Upper lobe of left lung (tissue), 6 donors: ENCODE results near the gene NHS. TPM values are rescaled to one million over a fixed set of nuclear protein-coding genes. Genes with fewer than 3 reads are reported as not detected.

Source experiments
- ATAC-seq, 2 donors: fragments of 200-7000 bp; cut with Tn5 transposase; one replicate each; pipeline ENCODE4 v1.9.1; 2022; ENCODE audit warnings: mild to moderate bottlenecking in 2 of 2, moderate library complexity in 2 of 2; ENCODE audit not compliant: low FRiP score in 2 of 2
- DNase-seq, 2 donors: peaks; one replicate each; pipeline ENCODE4 v3.0.0-alpha.2; 2019 to 2020
- H3K27ac ChIP-seq, 4 donors: fragments of 200-600 bp; sonication (generic); one replicate each; pipeline ENCODE4 v1.5.1; 2016 to 2019
- H3K27me3 ChIP-seq, 4 donors: fragments of 200-600 bp; sonication (generic); one replicate each; pipeline ENCODE4 v1.5.1; 2017 to 2019
- H3K36me3 ChIP-seq, 4 donors: fragments of 200-600 bp; sonication (generic); one replicate each; pipeline ENCODE4 v1.5.1; 2016 to 2019
- H3K4me1 ChIP-seq, 4 donors: fragments of 200-600 bp; sonication (generic); one replicate each; pipeline ENCODE4 v1.5.1; 2018 to 2019
- H3K4me3 ChIP-seq, 4 donors: fragments of 200-600 bp; sonication (generic); one replicate each; pipeline ENCODE4 v1.5.1; 2017 to 2019; ENCODE audit warnings: mild to moderate bottlenecking in 2 of 4, moderate library complexity in 1 of 4
- H3K9me3 ChIP-seq, 4 donors: fragments of 200-600 bp; sonication (generic); one replicate each; pipeline ENCODE4 v1.5.1; 2018 to 2019
- CTCF ChIP-seq, 6 experiments: fragments of 450-650 bp in 4 of 6; fragments of 200-600 bp in 2 of 6; sonication (generic) in 2 of 6; IDR thresholded peaks; one replicate each; pipeline ENCODE4 v1.5.1; 2016 to 2019; ENCODE audit warnings: antibody characterized with exemption in 6 of 6
- EP300 ChIP-seq, 4 donors: sonication (generic); formaldehyde crosslinking; IDR thresholded peaks; one replicate each; pipeline ENCODE4 v1.5.1; 2017; ENCODE audit warnings: antibody characterized with exemption in 4 of 4, control low read depth in 2 of 4
- POLR2A ChIP-seq, 4 donors: fragments of 450-650 bp; IDR thresholded peaks; one replicate each; pipeline ENCODE4 v1.5.1; 2016 to 2017; ENCODE audit warnings: antibody characterized with exemption in 4 of 4, mild to moderate bottlenecking in 2 of 4
- POLR2AphosphoS5 ChIP-seq, 2 donors: sonication (generic); formaldehyde crosslinking; IDR thresholded peaks; one replicate each; pipeline ENCODE4 v1.5.1; 2017; ENCODE audit warnings: antibody characterized with exemption in 2 of 2
- WGBS, 2 donors: methylation state at CpG; one replicate each; pipeline ENCODE4 v1.1.5; 2017 to 2018; 5-methylcytosine and 5-hydroxymethylcytosine counted together
- total RNA-seq, 6 donors: library from RNA; depleted of rRNA in 4 of 6; stranded (reverse); fragments of >200 nt in 4 of 6; gene quantifications; one replicate each; pipeline versions ENCODE4 v1.1.0 to v1.2.1, GENCODE V29; 2016 to 2021
- donor health status: DM: no; HTN: no; CAD: no; lungs with moderate emphysema.
- donor health status: DM: no; HTN: yes; CAD: no; lungs with severe emphysema.

NHS gene
- total RNA-seq, 6 donors from 2014 or later, result 0.46 to 6.3 (median 2.4) TPM

- TF ChIP-seq CTCF (IDR thresholded peaks at IDR 0.05), result no peak
- TF ChIP-seq POLR2AphosphoS5 (IDR thresholded peaks at IDR 0.05), result no peak
- TF ChIP-seq EP300 (IDR thresholded peaks at IDR 0.05), result no peak
- no peak for TF ChIP-seq POLR2A (IDR thresholded peaks at IDR 0.05)
- H3K27me3 ChIP-seq, result no peaks in the 10 kb centered on the region
- H3K4me3 ChIP-seq, result no peak overlapping the region
- no peak overlapping the region for H3K27ac ChIP-seq
- no peak for DNase-seq
- H3K36me3 ChIP-seq, result no peaks in the 10 kb centered on the region
- no peaks in the 10 kb centered on the region for H3K9me3 ChIP-seq
- H3K4me1 ChIP-seq, result no peaks in the 10 kb centered on the region
- ATAC-seq, result no peak
- WGBS, 2 donors, result 61 to 100% methylated on average over 2 to 3 of the region's 3 CpGs
Measured at GRCh38 chrX:17670874-17671273, 295.9 kb downstream of the NHS start.

- Histone ChIP-seq H3K4me1 (no peaks in the 10 kb centered on the region), H3K36me3 (no peaks in the 10 kb centered on the region), H3K9me3 (no peaks in the 10 kb centered on the region), H3K27ac (no peak overlapping the region), H3K4me3 (no peak overlapping the region), H3K27me3 (no peaks in the 10 kb centered on the region)
- no peak for DNase-seq
- 0 to 17% methylated on average over 2 of the region's 2 CpGs for whole genome bisulfite sequencing, 2 donors
- no peak for TF ChIP-seq CTCF (IDR thresholded peaks at IDR 0.05)
- no peak for ATAC-seq
Measured at GRCh38 chrX:17674601-17675000, 299.6 kb downstream of the NHS start.

GRCh38 chrX:17679261-17679660, 304.3 kb downstream of the NHS start:
- Histone ChIP-seq H3K9me3 (no peaks in the 10 kb centered on the region), H3K27me3 (no peaks in the 10 kb centered on the region), H3K4me3 (no peak overlapping the region), H3K36me3 (no peaks in the 10 kb centered on the region), H3K27ac (no peak overlapping the region), H3K4me1 (peaks cover 0 to 5% (median 0%) of the 10 kb centered on the region in 4 donors)
- ATAC-seq (no peak), DNase-seq (no peak)
- no peak for TF ChIP-seq POLR2AphosphoS5 (IDR thresholded peaks at IDR 0.05)
- no peak for TF ChIP-seq POLR2A (IDR thresholded peaks at IDR 0.05)
- TF ChIP-seq EP300 (IDR thresholded peaks at IDR 0.05), result no peak
- TF ChIP-seq CTCF (IDR thresholded peaks at IDR 0.05), result no peak

GRCh38 chrX:17679820-17680219, 304.8 kb downstream of the NHS start:
- WGBS, 2 donors, result 39 to 44% methylated on average over 2 of the region's 2 CpGs
- no peaks in the 10 kb centered on the region for H3K36me3 ChIP-seq
- TF ChIP-seq EP300 (IDR thresholded peaks at IDR 0.05) (no peak), POLR2A (IDR thresholded peaks at IDR 0.05) (no peak), POLR2AphosphoS5 (IDR thresholded peaks at IDR 0.05) (no peak), CTCF (IDR thresholded peaks at IDR 0.05) (no peak)
- ATAC-seq (no peak), DNase-seq (no peak)
- H3K27ac ChIP-seq, result no peak overlapping the region
- H3K9me3 ChIP-seq, result no peaks in the 10 kb centered on the region
- no peaks in the 10 kb centered on the region for H3K27me3 ChIP-seq
- H3K4me1 ChIP-seq, result peaks cover 0 to 5% (median 0%) of the 10 kb centered on the region in 4 donors
- no peak overlapping the region for H3K4me3 ChIP-seq

- Histone ChIP-seq H3K36me3 (no peaks in the 10 kb centered on the region), H3K4me1 (peaks cover 0 to 5% (median 0%) of the 10 kb centered on the region in 4 donors), H3K4me3 (no peak overlapping the region), H3K9me3 (no peaks in the 10 kb centered on the region), H3K27ac (no peak overlapping the region), H3K27me3 (no peaks in the 10 kb centered on the region)
- no peak for ATAC-seq
- TF ChIP-seq POLR2A (IDR thresholded peaks at IDR 0.05) (no peak), POLR2AphosphoS5 (IDR thresholded peaks at IDR 0.05) (no peak), CTCF (IDR thresholded peaks at IDR 0.05) (no peak), EP300 (IDR thresholded peaks at IDR 0.05) (no peak)
- no peak for DNase-seq
- WGBS, 2 donors, result 20 to 80% methylated on average over 1 of the region's 1 CpG
Measured at GRCh38 chrX:17680732-17681413, 305.9 kb downstream of the NHS start.
